HCT116 (cell line): ENCODE measurements around the gene CEACAM18. TPM values are rescaled to one million over a fixed set of nuclear protein-coding genes. Genes with fewer than 3 reads are reported as not detected.

Experiments
- ATAC-seq: fragments of 200-7000 bp; cut with Tn5 transposase; 2 replicates; pipeline ENCODE4 v1.9.1; 2020; ENCODE audit warnings: mild to moderate bottlenecking, moderate library complexity
- BruUV-seq: library from RNA; stranded (reverse); fragments of 400-500 nt; replicated peaks from 2 replicates; lab custom pipeline; 2021; lab: Mats Ljungman, UMichigan
- CTCF ChIA-PET: fragments of 300-600 bp; sonication (Branson Sonifier 250); formaldehyde crosslinking; loops from one replicate; lab custom pipeline; 2021; ENCODE audit warnings: antibody characterized with exemption; lab: Charles Lee
- POLR2A ChIA-PET: fragments of 300-600, 350-600 bp; sonication (Branson Sonifier 250); formaldehyde crosslinking; loops from one replicate; lab custom pipeline; 2021; ENCODE audit warnings: antibody characterized with exemption; lab: Charles Lee
- RAD21 ChIA-PET, 2 experiments: fragments of 300-600 bp; sonication (Branson Sonifier 250); formaldehyde crosslinking; loops; one replicate each; lab custom pipeline; 2023; ENCODE audit warnings: low total read pairs in 2 of 2; ENCODE audit not compliant: uncharacterized antibody in 2 of 2, unreplicated experiment in 2 of 2, low non-redundant PET in 1 of 2; lab: Charles Lee
- DNase-seq: peaks from one replicate; pipeline ENCODE4 v3.0.0-alpha.2; 2010; ENCODE audit warnings: low read depth, low spot score
- H2AFZ ChIP-seq: fragments of 200-600 bp; shearing (Covaris generic), sonication (generic); 2 replicates; pipeline ENCODE4 v1.6.1; 2017; ENCODE audit warnings: low read depth, mixed run types, mixed read lengths, antibody characterized with exemption, low read length; ENCODE audit not compliant: poor library complexity, severe bottlenecking
- H3K27ac ChIP-seq: 2 replicates; pipeline ENCODE4 v1.5.1; 2012; ENCODE audit warnings: low read depth, low read length
- H3K27me3 ChIP-seq: fragments of 200-600 bp; sonication (generic); 2 replicates; pipeline ENCODE4 v1.6.1; 2016; ENCODE audit warnings: mixed run types, low read length, mixed read lengths; ENCODE audit not compliant: insufficient read depth
- H3K36me3 ChIP-seq, 2 experiments: fragments of 200-500 bp in 1 of 2; fragments of 200-600 bp in 1 of 2; sonication (Bioruptor generic) in 1 of 2; sonication (generic) in 1 of 2; 2 replicates each; pipeline versions ENCODE4 v1.5.1 to v1.6.1; 2014 to 2016; ENCODE audit warnings: low read length in 2 of 2, inconsistent platforms in 1 of 2, mixed read lengths in 1 of 2, mixed run types in 1 of 2; ENCODE audit not compliant: insufficient read depth in 2 of 2, control insufficient read depth in 1 of 2
- H3K4me1 ChIP-seq, 2 experiments: fragments of 200-600 bp in 1 of 2; sonication (generic) in 1 of 2; 2 replicates each; pipeline versions ENCODE4 v1.5.1 to v1.6.1; 2012 to 2017; ENCODE audit warnings: low read length in 2 of 2, inconsistent platforms in 1 of 2, mild to moderate bottlenecking in 1 of 2, mixed read lengths in 1 of 2, mixed run types in 1 of 2, moderate library complexity in 1 of 2; ENCODE audit not compliant: insufficient read depth in 2 of 2, control insufficient read depth in 1 of 2
- H3K4me2 ChIP-seq: fragments of 200-600 bp; sonication (generic); 2 replicates; pipeline ENCODE4 v1.6.1; 2017; ENCODE audit warnings: mixed run types, low read length, mixed read lengths
- H3K4me3 ChIP-seq, 2 experiments: fragments of 200-600 bp in 1 of 2; sonication (generic) in 1 of 2; replicated peaks in 1 of 2; 2 replicates each; pipeline ENCODE4 v1.5.1; 2011 to 2016; ENCODE audit warnings: low read length in 2 of 2, control low read depth in 1 of 2, low read depth in 1 of 2, mild to moderate bottlenecking in 1 of 2, mixed read lengths in 1 of 2, mixed run types in 1 of 2
- H3K79me2 ChIP-seq: fragments of 200-600 bp; sonication (generic); 2 replicates; pipeline ENCODE4 v1.6.1; 2017; ENCODE audit warnings: mild to moderate bottlenecking, mixed run types, low read length, moderate library complexity, mixed read lengths; ENCODE audit not compliant: insufficient read depth
- H3K9ac ChIP-seq: fragments of 200-600 bp; sonication (generic); 2 replicates; pipeline ENCODE4 v1.6.1; 2016; ENCODE audit warnings: low read length, mixed read lengths
- H3K9me2 ChIP-seq: fragments of 200-600 bp; sonication (generic), shearing (Covaris generic); 2 replicates; pipeline ENCODE4 v1.6.1; 2017; ENCODE audit warnings: mixed run types, mild to moderate bottlenecking, moderate library complexity; ENCODE audit not compliant: insufficient read depth
- H3K9me3 ChIP-seq, 2 experiments: fragments of 200-500 bp in 1 of 2; fragments of 200-600 bp in 1 of 2; sonication (Bioruptor generic) in 1 of 2; sonication (generic) in 1 of 2; 2 replicates each; pipeline ENCODE4 v1.6.1; 2014 to 2017; ENCODE audit warnings: low read length in 2 of 2, mixed read lengths in 2 of 2, inconsistent platforms in 1 of 2, low read depth in 1 of 2, mild to moderate bottlenecking in 1 of 2, mixed run types in 1 of 2, moderate library complexity in 1 of 2; ENCODE audit not compliant: control insufficient read depth in 1 of 2, insufficient read depth in 1 of 2
- H4K20me1 ChIP-seq: fragments of 200-600 bp; sonication (generic), shearing (Covaris generic); 2 replicates; pipeline ENCODE4 v1.6.1; 2017; ENCODE audit warnings: mixed run types, mild to moderate bottlenecking, moderate library complexity; ENCODE audit not compliant: insufficient read depth
- CBX3 ChIP-seq: IDR thresholded peaks from 2 replicates; pipeline ENCODE4 v1.6.1; 2012; ENCODE audit warnings: low read depth
- EZH2 ChIP-seq: fragments of 200-600 bp; sonication (generic); IDR thresholded peaks from 2 replicates; pipeline ENCODE4 v1.6.1; 2017; ENCODE audit warnings: antibody characterized with exemption, mixed run types
- EZH2phosphoT487 ChIP-seq: fragments of 200-600 bp; IDR thresholded peaks from 2 replicates; pipeline ENCODE4 v1.6.1; 2018; ENCODE audit warnings: antibody characterized with exemption, borderline replicate concordance
- FOSL1 ChIP-seq: IDR thresholded peaks from 2 replicates; pipeline ENCODE4 v1.6.1; 2012; ENCODE audit warnings: low read depth
- JUND ChIP-seq: IDR thresholded peaks from 2 replicates; pipeline ENCODE4 v1.6.1; 2012
- SIN3A ChIP-seq: IDR thresholded peaks from 2 replicates; pipeline ENCODE4 v1.6.1; 2012; ENCODE audit warnings: low read depth
- SRF ChIP-seq: IDR thresholded peaks from 2 replicates; pipeline ENCODE4 v1.6.1; 2012; ENCODE audit warnings: low read depth
- TCF7L2 ChIP-seq: IDR thresholded peaks from 2 replicates; pipeline ENCODE4 v1.7.0; 2011; ENCODE audit warnings: borderline replicate concordance, inconsistent platforms; ENCODE audit not compliant: insufficient read depth, insufficient read length; ENCODE audit errors: extremely low read depth
- YY1 ChIP-seq: IDR thresholded peaks from 2 replicates; pipeline ENCODE4 v1.6.1; 2011; ENCODE audit warnings: low read length, low read depth, moderate library complexity, mild to moderate bottlenecking; ENCODE audit not compliant: insufficient replicate concordance; ENCODE audit errors: extremely low read depth
- ZNF274 ChIP-seq: fragments of 200-500 bp; sonication (Bioruptor generic); IDR thresholded peaks from 2 replicates; pipeline ENCODE4 v1.6.1; 2014; ENCODE audit warnings: mild to moderate bottlenecking, low read depth, low read length, inconsistent platforms
- intact Hi-C: fragments of 100-400 bp; cut with micrococcal nuclease; formaldehyde crosslinking; loops from 2 replicates; pipeline ENCODE4 v1.10.0; 2022
- total RNA-seq: library from RNA; stranded (reverse); gene quantifications from one replicate; pipeline ENCODE4 v1.2.1, GENCODE V29; 2021; ENCODE audit not compliant: unreplicated experiment
- TF ChIP-seq, protein P1 (sequence below): IDR thresholded peaks from 2 replicates; pipeline ENCODE4 v1.6.1; 2011; ENCODE audit warnings: mild to moderate bottlenecking, low read length, moderate library complexity; ENCODE audit not compliant: insufficient replicate concordance; ENCODE audit errors: extremely low read depth

Gene CEACAM18
- total RNA-seq, 1 experiment from 2014 or later: not detected

DNA sequence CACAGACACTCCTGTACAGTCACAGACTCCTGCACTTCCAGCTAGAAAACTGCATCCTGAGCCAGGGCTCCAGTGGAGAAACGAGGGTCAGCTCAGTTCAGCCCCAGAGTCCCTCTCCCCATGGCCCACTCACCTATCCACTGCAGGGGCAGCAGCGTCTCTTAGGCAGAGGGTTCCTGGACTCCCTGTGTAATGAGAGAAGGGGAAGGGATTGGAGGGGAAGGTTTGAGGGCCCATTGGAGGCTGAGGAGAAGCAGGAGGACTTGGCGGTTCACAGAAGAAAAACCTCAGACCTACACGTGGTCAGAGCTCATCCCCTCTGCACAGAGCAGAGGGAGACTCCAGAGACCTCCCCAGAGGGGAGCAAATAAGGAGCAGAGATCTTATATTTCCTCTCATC lies 9.2 kb upstream of the CEACAM18 start:
- Histone ChIP-seq H4K20me1 (no peaks in the 10 kb centered on the region), H3K4me2 (no peak overlapping the region), H3K9me3 (no peaks in the 10 kb centered on the region), H3K4me3 (no peak overlapping the region), H3K36me3 (no peaks in the 10 kb centered on the region), H3K9ac (no peak overlapping the region), H3K27me3 (peaks cover 24% of the 10 kb centered on the region), H3K79me2 (no peaks in the 10 kb centered on the region), H2AFZ (no peak overlapping the region), H3K9me2 (no peaks in the 10 kb centered on the region), H3K27ac (no peak overlapping the region), H3K4me1 (no peaks in the 10 kb centered on the region)
- no peak for DNase-seq
- ATAC-seq: no peak
- BruUV-seq: no TSS peak
- RAD21 ChIA-PET: no interaction called here
- no peak for TF ChIP-seq SRF
- no peak for TF ChIP-seq FOSL1
- no peak for TF ChIP-seq EZH2phosphoT487
- TF ChIP-seq ZNF274: no peak
- TF ChIP-seq TCF7L2: no peak
- no peak for TF ChIP-seq JUND
- no peak for TF ChIP-seq SIN3A
- no peak for TF ChIP-seq YY1
- TF ChIP-seq, protein P1, sequence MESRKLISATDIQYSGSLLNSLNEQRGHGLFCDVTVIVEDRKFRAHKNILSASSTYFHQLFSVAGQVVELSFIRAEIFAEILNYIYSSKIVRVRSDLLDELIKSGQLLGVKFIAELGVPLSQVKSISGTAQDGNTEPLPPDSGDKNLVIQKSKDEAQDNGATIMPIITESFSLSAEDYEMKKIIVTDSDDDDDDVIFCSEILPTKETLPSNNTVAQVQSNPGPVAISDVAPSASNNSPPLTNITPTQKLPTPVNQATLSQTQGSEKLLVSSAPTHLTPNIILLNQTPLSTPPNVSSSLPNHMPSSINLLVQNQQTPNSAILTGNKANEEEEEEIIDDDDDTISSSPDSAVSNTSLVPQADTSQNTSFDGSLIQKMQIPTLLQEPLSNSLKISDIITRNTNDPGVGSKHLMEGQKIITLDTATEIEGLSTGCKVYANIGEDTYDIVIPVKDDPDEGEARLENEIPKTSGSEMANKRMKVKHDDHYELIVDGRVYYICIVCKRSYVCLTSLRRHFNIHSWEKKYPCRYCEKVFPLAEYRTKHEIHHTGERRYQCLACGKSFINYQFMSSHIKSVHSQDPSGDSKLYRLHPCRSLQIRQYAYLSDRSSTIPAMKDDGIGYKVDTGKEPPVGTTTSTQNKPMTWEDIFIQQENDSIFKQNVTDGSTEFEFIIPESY: no peak
- TF ChIP-seq EZH2: no peak
- TF ChIP-seq CBX3: no peak
- CTCF ChIA-PET: interaction anchor here (1.5 kb wide), 1 partner anchor 188 kb away, joined by 3 read pairs; no protein-coding TSS in a partner anchor
- intact Hi-C loops: no loop called here
- POLR2A ChIA-PET: no interaction called here
